Thoracic aorta (tissue), 2 donors: ENCODE data around the gene AIDA. TPM values are rescaled to one million over a fixed set of nuclear protein-coding genes. Genes with fewer than 3 reads are reported as not detected.

Experiments used
- ATAC-seq: fragments of 150-250 bp; one replicate; pipeline ENCODE4 v1.8.0; 2017; ENCODE audit warnings: low read depth; ENCODE audit not compliant: insufficient number of reproducible peaks, low FRiP score
- DNase-seq: peaks from one replicate; pipeline ENCODE4 v3.0.0-alpha.2; 2020; ENCODE audit warnings: low spot score
- H3K27ac ChIP-seq, 2 donors: fragments of 200-600 bp; sonication (generic); 1 replicate in 1 of 2; 2 replicates in 1 of 2; pipeline ENCODE4 v1.5.1; 2016; ENCODE audit warnings: mild to moderate bottlenecking in 2 of 2, moderate library complexity in 2 of 2
- H3K27me3 ChIP-seq: fragments of 200-600 bp; sonication (generic); replicated peaks from 2 replicates; pipeline ENCODE4 v1.6.0; 2016; ENCODE audit warnings: mild to moderate bottlenecking; ENCODE audit not compliant: insufficient read depth
- H3K36me3 ChIP-seq: fragments of 200-600 bp; sonication (generic); one replicate; pipeline ENCODE4 v1.5.1; 2016
- H3K4me1 ChIP-seq, 2 donors: fragments of 200-600 bp; sonication (generic); 1 replicate in 1 of 2; 2 replicates in 1 of 2; pipeline versions ENCODE4 v1.5.1 to v1.6.0; 2016; ENCODE audit warnings: low read depth in 2 of 2, mild to moderate bottlenecking in 1 of 2; ENCODE audit not compliant: control insufficient read depth in 1 of 2
- H3K4me3 ChIP-seq: fragments of 200-600 bp; sonication (generic); 2 replicates; pipeline ENCODE4 v1.5.1; 2016; ENCODE audit warnings: mild to moderate bottlenecking
- H3K9me3 ChIP-seq: fragments of 200-600 bp; sonication (generic); 2 replicates; pipeline ENCODE4 v1.5.1; 2016
- CTCF ChIP-seq: fragments of 200-600 bp; sonication (generic); IDR thresholded peaks from one replicate; pipeline ENCODE4 v1.5.1; 2019; ENCODE audit warnings: antibody characterized with exemption
- total RNA-seq, 2 donors: library from RNA; depleted of rRNA; stranded (reverse); fragments of >200 nt; gene quantifications; one replicate each; pipeline versions ENCODE4 v1.1.0 to v1.2.3, GENCODE V29; 2016

The AIDA gene, protein sequence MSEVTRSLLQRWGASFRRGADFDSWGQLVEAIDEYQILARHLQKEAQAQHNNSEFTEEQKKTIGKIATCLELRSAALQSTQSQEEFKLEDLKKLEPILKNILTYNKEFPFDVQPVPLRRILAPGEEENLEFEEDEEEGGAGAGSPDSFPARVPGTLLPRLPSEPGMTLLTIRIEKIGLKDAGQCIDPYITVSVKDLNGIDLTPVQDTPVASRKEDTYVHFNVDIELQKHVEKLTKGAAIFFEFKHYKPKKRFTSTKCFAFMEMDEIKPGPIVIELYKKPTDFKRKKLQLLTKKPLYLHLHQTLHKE
- 10 to 100 TPM; 59.2 to 61.7 TPM for total RNA-seq

DNA sequence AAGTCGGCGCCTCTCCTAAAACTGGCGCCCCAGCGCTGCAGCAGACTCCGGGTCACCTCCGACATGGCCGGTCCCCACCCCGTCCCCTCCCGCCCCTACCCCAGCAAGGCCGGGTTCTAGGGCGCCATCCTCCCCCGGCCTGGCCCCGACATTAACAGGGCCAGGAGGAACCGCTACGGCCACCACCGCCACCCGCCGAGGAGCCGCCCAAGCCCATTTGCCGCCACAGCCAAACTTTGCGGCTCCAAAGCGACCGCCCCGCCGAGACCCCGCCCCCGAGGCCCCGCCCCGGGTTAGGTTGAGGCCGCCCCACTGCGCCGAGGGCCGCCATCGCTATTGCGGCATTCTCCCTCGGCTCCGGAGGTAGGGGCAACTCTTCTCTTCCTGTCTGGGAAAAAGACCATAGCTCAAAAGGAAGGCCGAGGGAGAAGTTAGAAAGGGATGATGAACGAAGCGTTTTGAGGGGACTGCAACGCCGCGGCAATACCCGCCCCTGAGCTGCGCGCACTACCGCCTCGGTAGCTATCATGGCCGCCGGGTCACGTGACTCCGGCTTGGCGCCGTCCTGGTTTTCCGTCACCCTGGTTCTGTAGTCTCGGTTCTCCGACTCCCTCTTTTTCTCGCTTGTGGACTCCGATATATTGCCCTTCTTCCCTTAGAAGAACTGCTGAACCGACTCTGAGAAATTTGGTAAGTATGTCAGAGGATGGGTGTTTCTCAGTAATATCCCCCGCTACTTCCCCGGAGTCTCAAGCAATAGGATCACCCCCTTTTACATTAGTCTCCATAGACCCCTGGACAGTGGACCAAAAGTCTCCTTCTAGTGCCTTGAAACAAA lies at the start of gene AIDA, which contains the start of gene BROX:
Gene AIDA, minus strand, starts transcription at position 239 of the 838 bp plus-strand sequence. Its CDS starts 174 bp downstream, at position 65.
Gene BROX, plus strand, starts transcription at position 312 of the 838 bp plus-strand sequence. CDS start 3,136 bp downstream, outside the sequence.
- no peaks in the 10 kb centered on the region for H3K27me3 ChIP-seq
- ATAC-seq, result peak; percentile 94
- H3K36me3 ChIP-seq, result peaks cover 8% of the 10 kb centered on the region
- peak within 1 kb of the TSS; percentile 91 for H3K4me3 ChIP-seq
- DNase-seq, result peak; percentile 77
- peak within 1 kb of the TSS; percentile 97 to 98 for H3K27ac ChIP-seq
- peaks cover 10 to 32% of the 10 kb centered on the region in 2 donors for H3K4me1 ChIP-seq
- no peak for TF ChIP-seq CTCF
- H3K9me3 ChIP-seq, result no peaks in the 10 kb centered on the region

DNA sequence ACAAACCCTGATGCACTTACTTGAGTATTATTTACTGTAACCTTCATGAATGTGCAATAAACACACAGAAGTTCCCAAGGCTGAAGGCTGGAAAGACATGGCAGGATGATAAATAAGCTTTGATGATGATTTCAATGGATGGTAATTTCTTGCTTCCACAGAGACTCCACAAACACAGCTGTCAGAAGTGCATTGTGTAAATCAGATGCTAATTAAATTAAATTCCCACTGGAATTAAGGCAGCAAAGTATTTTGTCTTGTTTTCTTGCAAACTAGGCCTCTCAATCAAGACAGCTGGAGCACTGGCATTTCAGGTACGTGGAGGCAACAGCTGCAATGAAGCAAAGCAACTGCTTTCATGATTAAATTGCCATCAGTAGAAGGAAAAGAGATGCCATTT lies 48.8 kb upstream of the AIDA start:
- Histone ChIP-seq H3K27ac (no peak overlapping the region), H3K4me3 (no peak overlapping the region), H3K4me1 (peaks cover 0 to 9% of the 10 kb centered on the region in 2 donors), H3K9me3 (no peaks in the 10 kb centered on the region), H3K27me3 (no peaks in the 10 kb centered on the region), H3K36me3 (no peaks in the 10 kb centered on the region)
- no peak for DNase-seq
- TF ChIP-seq CTCF, result no peak
- ATAC-seq, result no peak

DNA sequence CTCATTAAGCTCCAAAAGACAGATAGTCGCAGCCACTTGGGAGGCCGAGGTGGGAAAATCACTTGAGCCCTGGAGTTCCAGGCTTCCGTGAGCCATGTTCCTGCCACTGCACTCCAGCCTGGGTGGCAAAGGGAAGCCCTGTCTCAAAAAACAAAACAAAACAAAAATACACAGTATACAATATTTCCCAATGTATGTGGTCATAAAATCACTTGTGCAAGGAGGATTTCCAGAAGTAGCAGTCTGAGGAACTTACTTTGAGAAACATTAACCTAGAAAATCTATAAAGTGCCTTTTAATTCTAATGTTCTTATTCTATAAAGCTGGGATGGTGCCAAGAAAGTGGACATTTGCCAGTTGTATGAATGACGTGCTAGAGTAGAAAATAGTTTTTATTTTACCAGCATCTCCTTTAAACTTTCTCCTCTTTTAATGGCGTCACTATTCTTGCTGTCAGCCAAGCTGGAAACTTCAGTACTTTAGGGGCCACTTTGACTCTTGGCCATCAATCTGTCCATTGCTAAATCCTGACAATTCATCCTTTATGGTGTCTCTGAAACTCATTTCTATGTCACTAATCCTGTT lies 47.3 kb upstream of the AIDA start:
- peaks cover 3 to 17% of the 10 kb centered on the region in 2 donors for H3K4me1 ChIP-seq
- DNase-seq, result no peak
- no peaks in the 10 kb centered on the region for H3K9me3 ChIP-seq
- H3K27me3 ChIP-seq, result no peaks in the 10 kb centered on the region
- ATAC-seq, result no peak
- no peaks in the 10 kb centered on the region for H3K36me3 ChIP-seq
- TF ChIP-seq CTCF, result no peak
- no peak overlapping the region for H3K4me3 ChIP-seq
- H3K27ac ChIP-seq, result no peak overlapping the region

DNA sequence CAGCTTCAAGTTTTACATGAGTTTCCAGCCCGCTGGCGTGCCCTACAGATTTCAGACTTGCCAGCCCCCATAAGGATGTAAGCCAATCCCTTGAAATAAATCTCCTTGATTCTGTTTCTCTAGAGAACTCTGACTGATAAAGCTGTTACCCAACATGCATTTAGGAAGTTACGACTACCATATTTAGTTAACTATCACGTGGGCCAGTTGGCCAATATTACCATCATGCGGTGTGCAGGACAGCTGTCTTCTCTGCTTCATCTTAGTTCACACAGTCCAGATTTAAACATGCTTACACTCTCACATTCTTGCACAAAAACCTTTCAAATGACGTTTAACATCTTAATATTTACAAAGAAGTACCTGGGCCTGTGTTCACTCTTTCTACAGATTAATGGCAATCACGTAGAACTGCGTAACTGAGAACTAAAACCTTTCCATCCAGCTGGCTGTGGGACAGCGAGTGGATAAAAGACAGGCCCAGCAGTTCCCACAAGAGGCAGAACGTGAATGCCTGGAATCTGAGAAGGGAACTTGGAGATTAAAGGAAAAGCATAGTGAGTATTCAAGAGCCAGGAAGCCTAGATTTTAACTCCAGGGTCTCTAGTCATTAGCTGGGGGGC lies 45.5 kb upstream of the AIDA start:
- Histone ChIP-seq H3K27me3 (no peaks in the 10 kb centered on the region), H3K4me1 (peaks cover 3 to 17% of the 10 kb centered on the region in 2 donors), H3K36me3 (no peaks in the 10 kb centered on the region), H3K27ac (peak overlapping the region in 1 of 2 donors; percentile 41), H3K9me3 (no peaks in the 10 kb centered on the region), H3K4me3 (no peak overlapping the region)
- no peak for TF ChIP-seq CTCF
- DNase-seq (no peak), ATAC-seq (no peak)
